Osteocyte (in vitro differentiated cells): ENCODE measurements around the gene PELI2. TPM values are rescaled to one million over a fixed set of nuclear protein-coding genes. Genes with fewer than 3 reads are reported as not detected.

ENCODE experiments used
- DNase-seq: peaks from one replicate; pipeline ENCODE4 v3.0.0; 2021; ENCODE audit warnings: mixed read lengths; ENCODE audit not compliant: unreplicated experiment; ENCODE audit errors: extremely low spot score
- H3K27ac Mint-ChIP-seq: one replicate; pipeline ENCODE4 v1.8.0; 2021; ENCODE audit warnings: mild to moderate bottlenecking, mixed read lengths; ENCODE audit not compliant: unreplicated experiment
- H3K27me3 Mint-ChIP-seq: one replicate; pipeline ENCODE4 v1.8.0; 2021; ENCODE audit warnings: mixed read lengths; ENCODE audit not compliant: unreplicated experiment
- H3K36me3 Mint-ChIP-seq: one replicate; pipeline ENCODE4 v1.8.0; 2021; ENCODE audit warnings: mixed read lengths; ENCODE audit not compliant: unreplicated experiment
- H3K4me1 Mint-ChIP-seq: one replicate; pipeline ENCODE4 v1.8.0; 2021; ENCODE audit warnings: mixed read lengths; ENCODE audit not compliant: unreplicated experiment
- H3K4me3 Mint-ChIP-seq: one replicate; pipeline ENCODE4 v1.8.0; 2021; ENCODE audit warnings: mild to moderate bottlenecking, moderate library complexity, mixed read lengths; ENCODE audit not compliant: unreplicated experiment
- H3K9me3 Mint-ChIP-seq: one replicate; pipeline ENCODE4 v1.8.0; 2021; ENCODE audit warnings: mixed read lengths; ENCODE audit not compliant: unreplicated experiment
- CTCF ChIP-seq: fragments of 200-600 bp; sonication (generic); IDR thresholded peaks from 2 replicates; pipeline ENCODE4 v1.5.0; 2021; ENCODE audit warnings: antibody characterized with exemption, mild to moderate bottlenecking, moderate library complexity
- total RNA-seq: library from RNA; stranded (reverse); gene quantifications from 2 replicates; pipeline ENCODE4 v1.2.1, GENCODE V29; 2021

Gene PELI2
- total RNA-seq, 1 donor from 2014 or later, result 15.0 TPM

GRCh38 chr14:56268039-56268438, 149.8 kb downstream of the PELI2 start:
- Mint-ChIP-seq H3K27ac (no peak overlapping the region), H3K9me3 (no peaks in the 10 kb centered on the region), H3K4me3 (no peak overlapping the region), H3K36me3 (no peaks in the 10 kb centered on the region), H3K4me1 (peaks cover 12% of the 10 kb centered on the region), H3K27me3 (no peaks in the 10 kb centered on the region)
- TF ChIP-seq CTCF, result no peak
- DNase-seq, result no peak

- no peak for DNase-seq
- Mint-ChIP-seq H3K4me3 (no peak overlapping the region), H3K9me3 (no peaks in the 10 kb centered on the region), H3K27ac (no peak overlapping the region), H3K4me1 (peaks cover 12% of the 10 kb centered on the region), H3K36me3 (no peaks in the 10 kb centered on the region), H3K27me3 (no peaks in the 10 kb centered on the region)
- TF ChIP-seq CTCF, result no peak
Observed at GRCh38 chr14:56268673-56269072, 150.5 kb downstream of the PELI2 start.

- peaks cover 16% of the 10 kb centered on the region for H3K4me1 Mint-ChIP-seq
- no peaks in the 10 kb centered on the region for H3K9me3 Mint-ChIP-seq
- no peak overlapping the region for H3K4me3 Mint-ChIP-seq
- H3K27me3 Mint-ChIP-seq, result no peaks in the 10 kb centered on the region
- no peak for DNase-seq
- TF ChIP-seq CTCF, result no peak
- no peak overlapping the region for H3K27ac Mint-ChIP-seq
- no peaks in the 10 kb centered on the region for H3K36me3 Mint-ChIP-seq
Observed at GRCh38 chr14:56270921-56271320, 152.7 kb downstream of the PELI2 start.

GRCh38 chr14:56271970-56272369, 153.8 kb downstream of the PELI2 start:
- Mint-ChIP-seq H3K4me3 (no peak overlapping the region), H3K27me3 (no peaks in the 10 kb centered on the region), H3K36me3 (no peaks in the 10 kb centered on the region), H3K9me3 (no peaks in the 10 kb centered on the region), H3K4me1 (peaks cover 16% of the 10 kb centered on the region), H3K27ac (peak overlapping the region; percentile 21)
- DNase-seq, result no peak
- no peak for TF ChIP-seq CTCF

GRCh38 chr14:56273155-56273554, 154.9 kb downstream of the PELI2 start:
- DNase-seq, result no peak
- H3K9me3 Mint-ChIP-seq, result no peaks in the 10 kb centered on the region
- H3K27ac Mint-ChIP-seq, result peak overlapping the region; percentile 18
- H3K27me3 Mint-ChIP-seq, result no peaks in the 10 kb centered on the region
- H3K36me3 Mint-ChIP-seq, result no peaks in the 10 kb centered on the region
- no peak for TF ChIP-seq CTCF
- H3K4me1 Mint-ChIP-seq, result peaks cover 16% of the 10 kb centered on the region
- H3K4me3 Mint-ChIP-seq, result no peak overlapping the region
